ENCODE results near the gene CMIP.

GRCh38 chr16:81616321-81617020, 171.9 kb downstream of the CMIP start:
- no peak for TF ChIP-seq CTCF (IDR thresholded peaks at IDR 0.05)
- no peak for TF ChIP-seq POLR2A (IDR thresholded peaks at IDR 0.05)

Data from esophagus squamous epithelium (tissue), 4 donors.